ENCODE data around the gene LRRC72.
A peak's percentile ranks its signal among the peaks of the same experiment; 100 is the strongest.
"Not testable (repeated sequence)": the region's sequence is repeated elsewhere in the genome, so short reads cannot be mapped to it uniquely, and the experiment has no call there.

The LRRC72 gene

GRCh38 chr7:16526742-16527540, at the start of gene LRRC72:
TSS of gene LRRC72 (plus strand) at chr7:16526825. CDS start at chr7:16526953, 128 bp downstream.
- Mint-ChIP-seq H3K4me1 (ENCODE audit: low read depth) (no peaks in the 10 kb centered on the region), H3K27me3 (ENCODE audit: low read depth) (peaks cover 4% of the 10 kb centered on the region), H3K27ac (no peak within 1 kb of the TSS), H3K9me3 (no peaks in the 10 kb centered on the region), H3K4me3 (no peak within 1 kb of the TSS), H3K36me3 (ENCODE audit: low read depth) (no peaks in the 10 kb centered on the region)
- DNase-seq (ENCODE audit: low spot score), result no peak

- no peak for DNase-seq (ENCODE audit: low spot score)
- Mint-ChIP-seq H3K27ac (no peak overlapping the region), H3K27me3 (ENCODE audit: low read depth) (peaks cover 5% of the 10 kb centered on the region), H3K36me3 (ENCODE audit: low read depth) (no peaks in the 10 kb centered on the region), H3K4me3 (no peak overlapping the region), H3K4me1 (ENCODE audit: low read depth) (no peaks in the 10 kb centered on the region), H3K9me3 (no peaks in the 10 kb centered on the region)
Observed at GRCh38 chr7:16479161-16479560, 47.5 kb upstream of the LRRC72 start.

- DNase-seq (ENCODE audit: low spot score), result no peak
- H3K4me3 Mint-ChIP-seq, result no peak overlapping the region
- no peaks in the 10 kb centered on the region for H3K36me3 Mint-ChIP-seq (ENCODE audit: low read depth)
- peaks cover 5% of the 10 kb centered on the region for H3K27me3 Mint-ChIP-seq (ENCODE audit: low read depth)
- H3K27ac Mint-ChIP-seq, result no peak overlapping the region
- no peaks in the 10 kb centered on the region for H3K9me3 Mint-ChIP-seq
- no peaks in the 10 kb centered on the region for H3K4me1 Mint-ChIP-seq (ENCODE audit: low read depth)
Observed at GRCh38 chr7:16479591-16479990, 47.0 kb upstream of the LRRC72 start.

GRCh38 chr7:16484453-16485158, 42.0 kb upstream of the LRRC72 start:
- H3K36me3 Mint-ChIP-seq (ENCODE audit: low read depth), result no peaks in the 10 kb centered on the region
- DNase-seq (ENCODE audit: low spot score), result no peak
- H3K4me3 Mint-ChIP-seq, result no peak overlapping the region
- H3K9me3 Mint-ChIP-seq, result no peaks in the 10 kb centered on the region
- H3K27me3 Mint-ChIP-seq (ENCODE audit: low read depth), result no peaks in the 10 kb centered on the region
- H3K27ac Mint-ChIP-seq, result no peak overlapping the region
- no peaks in the 10 kb centered on the region for H3K4me1 Mint-ChIP-seq (ENCODE audit: low read depth)

- no peaks in the 10 kb centered on the region for H3K36me3 Mint-ChIP-seq (ENCODE audit: low read depth)
- no peaks in the 10 kb centered on the region for H3K27me3 Mint-ChIP-seq (ENCODE audit: low read depth)
- DNase-seq (ENCODE audit: low spot score), result no peak
- no peak overlapping the region for H3K4me3 Mint-ChIP-seq
- H3K27ac Mint-ChIP-seq, result no peak overlapping the region
- H3K9me3 Mint-ChIP-seq, result no peaks in the 10 kb centered on the region
- peaks cover 7% of the 10 kb centered on the region for H3K4me1 Mint-ChIP-seq (ENCODE audit: low read depth)
Observed at GRCh38 chr7:16491148-16491547, 35.5 kb upstream of the LRRC72 start.

GRCh38 chr7:16492513-16493062, 34.0 kb upstream of the LRRC72 start:
- DNase-seq (ENCODE audit: low spot score), result no peak

GRCh38 chr7:16493266-16493665, 33.4 kb upstream of the LRRC72 start:
- no peaks in the 10 kb centered on the region for H3K9me3 Mint-ChIP-seq
- DNase-seq (ENCODE audit: low spot score), result no peak
- H3K27ac Mint-ChIP-seq, result no peak overlapping the region
- H3K4me1 Mint-ChIP-seq (ENCODE audit: low read depth), result peaks cover 7% of the 10 kb centered on the region
- peaks cover 3% of the 10 kb centered on the region for H3K27me3 Mint-ChIP-seq (ENCODE audit: low read depth)
- H3K4me3 Mint-ChIP-seq, result no peak overlapping the region
- H3K36me3 Mint-ChIP-seq (ENCODE audit: low read depth), result no peaks in the 10 kb centered on the region

More at GRCh38 chr7:16492513-16493062, 34.0 kb upstream of the LRRC72 start:
- Mint-ChIP-seq H3K4me1 (ENCODE audit: low read depth) (peaks cover 7% of the 10 kb centered on the region), H3K36me3 (ENCODE audit: low read depth) (no peaks in the 10 kb centered on the region), H3K27me3 (ENCODE audit: low read depth) (no peaks in the 10 kb centered on the region), H3K9me3 (no peaks in the 10 kb centered on the region), H3K4me3 (no peak overlapping the region), H3K27ac (peak overlapping the region; percentile 68)

GRCh38 chr7:16494551-16494950, 32.1 kb upstream of the LRRC72 start:
- Mint-ChIP-seq H3K27ac (no peak overlapping the region), H3K4me1 (ENCODE audit: low read depth) (peaks cover 7% of the 10 kb centered on the region), H3K4me3 (no peak overlapping the region), H3K9me3 (no peaks in the 10 kb centered on the region), H3K36me3 (ENCODE audit: low read depth) (no peaks in the 10 kb centered on the region), H3K27me3 (ENCODE audit: low read depth) (peaks cover 4% of the 10 kb centered on the region)
- DNase-seq (ENCODE audit: low spot score), result no peak

- H3K36me3 Mint-ChIP-seq (ENCODE audit: low read depth), result no peaks in the 10 kb centered on the region
- no peak overlapping the region for H3K27ac Mint-ChIP-seq
- H3K27me3 Mint-ChIP-seq (ENCODE audit: low read depth), result peaks cover 4% of the 10 kb centered on the region
- DNase-seq (ENCODE audit: low spot score), result no peak
- H3K4me1 Mint-ChIP-seq (ENCODE audit: low read depth), result peaks cover 7% of the 10 kb centered on the region
- no peaks in the 10 kb centered on the region for H3K9me3 Mint-ChIP-seq
- no peak overlapping the region for H3K4me3 Mint-ChIP-seq
Observed at GRCh38 chr7:16494955-16495719, 31.5 kb upstream of the LRRC72 start.

- Mint-ChIP-seq H3K4me3 (no peak overlapping the region), H3K9me3 (no peaks in the 10 kb centered on the region), H3K36me3 (ENCODE audit: low read depth) (no peaks in the 10 kb centered on the region), H3K4me1 (ENCODE audit: low read depth) (no peaks in the 10 kb centered on the region), H3K27ac (no peak overlapping the region), H3K27me3 (ENCODE audit: low read depth) (peaks cover 4% of the 10 kb centered on the region)
- no peak for DNase-seq (ENCODE audit: low spot score)
Observed at GRCh38 chr7:16498122-16498521, 28.5 kb upstream of the LRRC72 start.

- Mint-ChIP-seq H3K4me3 (no peak overlapping the region), H3K27ac (no peak overlapping the region), H3K9me3 (no peaks in the 10 kb centered on the region), H3K27me3 (ENCODE audit: low read depth) (peaks cover 4% of the 10 kb centered on the region), H3K4me1 (ENCODE audit: low read depth) (no peaks in the 10 kb centered on the region), H3K36me3 (ENCODE audit: low read depth) (no peaks in the 10 kb centered on the region)
- DNase-seq (ENCODE audit: low spot score), result no peak
Observed at GRCh38 chr7:16502303-16502702, 24.3 kb upstream of the LRRC72 start.

- H3K9me3 Mint-ChIP-seq, result no peaks in the 10 kb centered on the region
- no peak overlapping the region for H3K27ac Mint-ChIP-seq
- no peak for DNase-seq (ENCODE audit: low spot score)
- H3K4me3 Mint-ChIP-seq, result no peak overlapping the region
- H3K4me1 Mint-ChIP-seq (ENCODE audit: low read depth), result no peaks in the 10 kb centered on the region
- H3K27me3 Mint-ChIP-seq (ENCODE audit: low read depth), result no peaks in the 10 kb centered on the region
- no peaks in the 10 kb centered on the region for H3K36me3 Mint-ChIP-seq (ENCODE audit: low read depth)
Observed at GRCh38 chr7:16504019-16504418, 22.6 kb upstream of the LRRC72 start.

GRCh38 chr7:16506422-16506821, 20.2 kb upstream of the LRRC72 start:
- H3K36me3 Mint-ChIP-seq (ENCODE audit: low read depth); H3K27me3 Mint-ChIP-seq (ENCODE audit: low read depth); H3K4me1 Mint-ChIP-seq (ENCODE audit: low read depth); H3K9me3 Mint-ChIP-seq; H3K27ac Mint-ChIP-seq; DNase-seq (ENCODE audit: low spot score); H3K4me3 Mint-ChIP-seq: not testable (repeated sequence)

GRCh38 chr7:16509829-16510228, 16.8 kb upstream of the LRRC72 start:
- no peaks in the 10 kb centered on the region for H3K36me3 Mint-ChIP-seq (ENCODE audit: low read depth)
- DNase-seq (ENCODE audit: low spot score), result no peak
- no peaks in the 10 kb centered on the region for H3K4me1 Mint-ChIP-seq (ENCODE audit: low read depth)
- H3K4me3 Mint-ChIP-seq, result no peak overlapping the region
- no peak overlapping the region for H3K27ac Mint-ChIP-seq
- H3K9me3 Mint-ChIP-seq, result no peaks in the 10 kb centered on the region
- no peaks in the 10 kb centered on the region for H3K27me3 Mint-ChIP-seq (ENCODE audit: low read depth)
